ENCODE data around the gene SDHA. TPM values are rescaled to one million over a fixed set of nuclear protein-coding genes. Genes with fewer than 3 reads are reported as not detected.

SDHA gene
- total and polyA plus RNA-seq, 9 of the 15 experiments (the other 6 are each of a cell fraction or from before 2014, with no cell fraction given) = 82.9 to 191 (median 130) TPM

DNA sequence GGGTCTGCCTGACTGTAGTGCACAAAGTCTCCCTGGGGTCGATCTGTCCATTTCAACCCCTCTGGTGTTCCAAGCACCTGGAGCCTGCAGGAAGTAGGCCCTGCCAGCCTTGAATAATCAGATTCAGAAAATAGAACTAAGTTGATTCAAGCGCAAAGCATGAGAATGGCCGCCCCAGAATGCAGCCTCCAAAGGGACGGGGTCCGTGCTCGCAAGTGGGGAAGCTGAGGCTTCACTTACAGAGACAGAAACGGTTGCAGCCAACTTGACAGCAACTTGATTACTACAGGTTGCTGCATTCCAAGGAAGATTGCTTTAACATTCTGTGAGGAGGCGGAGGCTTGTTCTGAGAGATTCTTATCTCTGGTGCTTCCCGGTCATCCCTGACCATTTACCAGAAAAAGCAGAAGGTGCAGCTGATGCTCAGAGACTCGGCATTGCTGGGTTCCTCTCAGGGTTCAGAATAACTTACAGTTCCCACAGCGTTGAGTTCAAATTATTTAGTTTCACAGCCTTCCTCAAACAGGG, 41.8 kb upstream of the SDHA start (continued):
- TF ChIP-seq, protein P1, sequence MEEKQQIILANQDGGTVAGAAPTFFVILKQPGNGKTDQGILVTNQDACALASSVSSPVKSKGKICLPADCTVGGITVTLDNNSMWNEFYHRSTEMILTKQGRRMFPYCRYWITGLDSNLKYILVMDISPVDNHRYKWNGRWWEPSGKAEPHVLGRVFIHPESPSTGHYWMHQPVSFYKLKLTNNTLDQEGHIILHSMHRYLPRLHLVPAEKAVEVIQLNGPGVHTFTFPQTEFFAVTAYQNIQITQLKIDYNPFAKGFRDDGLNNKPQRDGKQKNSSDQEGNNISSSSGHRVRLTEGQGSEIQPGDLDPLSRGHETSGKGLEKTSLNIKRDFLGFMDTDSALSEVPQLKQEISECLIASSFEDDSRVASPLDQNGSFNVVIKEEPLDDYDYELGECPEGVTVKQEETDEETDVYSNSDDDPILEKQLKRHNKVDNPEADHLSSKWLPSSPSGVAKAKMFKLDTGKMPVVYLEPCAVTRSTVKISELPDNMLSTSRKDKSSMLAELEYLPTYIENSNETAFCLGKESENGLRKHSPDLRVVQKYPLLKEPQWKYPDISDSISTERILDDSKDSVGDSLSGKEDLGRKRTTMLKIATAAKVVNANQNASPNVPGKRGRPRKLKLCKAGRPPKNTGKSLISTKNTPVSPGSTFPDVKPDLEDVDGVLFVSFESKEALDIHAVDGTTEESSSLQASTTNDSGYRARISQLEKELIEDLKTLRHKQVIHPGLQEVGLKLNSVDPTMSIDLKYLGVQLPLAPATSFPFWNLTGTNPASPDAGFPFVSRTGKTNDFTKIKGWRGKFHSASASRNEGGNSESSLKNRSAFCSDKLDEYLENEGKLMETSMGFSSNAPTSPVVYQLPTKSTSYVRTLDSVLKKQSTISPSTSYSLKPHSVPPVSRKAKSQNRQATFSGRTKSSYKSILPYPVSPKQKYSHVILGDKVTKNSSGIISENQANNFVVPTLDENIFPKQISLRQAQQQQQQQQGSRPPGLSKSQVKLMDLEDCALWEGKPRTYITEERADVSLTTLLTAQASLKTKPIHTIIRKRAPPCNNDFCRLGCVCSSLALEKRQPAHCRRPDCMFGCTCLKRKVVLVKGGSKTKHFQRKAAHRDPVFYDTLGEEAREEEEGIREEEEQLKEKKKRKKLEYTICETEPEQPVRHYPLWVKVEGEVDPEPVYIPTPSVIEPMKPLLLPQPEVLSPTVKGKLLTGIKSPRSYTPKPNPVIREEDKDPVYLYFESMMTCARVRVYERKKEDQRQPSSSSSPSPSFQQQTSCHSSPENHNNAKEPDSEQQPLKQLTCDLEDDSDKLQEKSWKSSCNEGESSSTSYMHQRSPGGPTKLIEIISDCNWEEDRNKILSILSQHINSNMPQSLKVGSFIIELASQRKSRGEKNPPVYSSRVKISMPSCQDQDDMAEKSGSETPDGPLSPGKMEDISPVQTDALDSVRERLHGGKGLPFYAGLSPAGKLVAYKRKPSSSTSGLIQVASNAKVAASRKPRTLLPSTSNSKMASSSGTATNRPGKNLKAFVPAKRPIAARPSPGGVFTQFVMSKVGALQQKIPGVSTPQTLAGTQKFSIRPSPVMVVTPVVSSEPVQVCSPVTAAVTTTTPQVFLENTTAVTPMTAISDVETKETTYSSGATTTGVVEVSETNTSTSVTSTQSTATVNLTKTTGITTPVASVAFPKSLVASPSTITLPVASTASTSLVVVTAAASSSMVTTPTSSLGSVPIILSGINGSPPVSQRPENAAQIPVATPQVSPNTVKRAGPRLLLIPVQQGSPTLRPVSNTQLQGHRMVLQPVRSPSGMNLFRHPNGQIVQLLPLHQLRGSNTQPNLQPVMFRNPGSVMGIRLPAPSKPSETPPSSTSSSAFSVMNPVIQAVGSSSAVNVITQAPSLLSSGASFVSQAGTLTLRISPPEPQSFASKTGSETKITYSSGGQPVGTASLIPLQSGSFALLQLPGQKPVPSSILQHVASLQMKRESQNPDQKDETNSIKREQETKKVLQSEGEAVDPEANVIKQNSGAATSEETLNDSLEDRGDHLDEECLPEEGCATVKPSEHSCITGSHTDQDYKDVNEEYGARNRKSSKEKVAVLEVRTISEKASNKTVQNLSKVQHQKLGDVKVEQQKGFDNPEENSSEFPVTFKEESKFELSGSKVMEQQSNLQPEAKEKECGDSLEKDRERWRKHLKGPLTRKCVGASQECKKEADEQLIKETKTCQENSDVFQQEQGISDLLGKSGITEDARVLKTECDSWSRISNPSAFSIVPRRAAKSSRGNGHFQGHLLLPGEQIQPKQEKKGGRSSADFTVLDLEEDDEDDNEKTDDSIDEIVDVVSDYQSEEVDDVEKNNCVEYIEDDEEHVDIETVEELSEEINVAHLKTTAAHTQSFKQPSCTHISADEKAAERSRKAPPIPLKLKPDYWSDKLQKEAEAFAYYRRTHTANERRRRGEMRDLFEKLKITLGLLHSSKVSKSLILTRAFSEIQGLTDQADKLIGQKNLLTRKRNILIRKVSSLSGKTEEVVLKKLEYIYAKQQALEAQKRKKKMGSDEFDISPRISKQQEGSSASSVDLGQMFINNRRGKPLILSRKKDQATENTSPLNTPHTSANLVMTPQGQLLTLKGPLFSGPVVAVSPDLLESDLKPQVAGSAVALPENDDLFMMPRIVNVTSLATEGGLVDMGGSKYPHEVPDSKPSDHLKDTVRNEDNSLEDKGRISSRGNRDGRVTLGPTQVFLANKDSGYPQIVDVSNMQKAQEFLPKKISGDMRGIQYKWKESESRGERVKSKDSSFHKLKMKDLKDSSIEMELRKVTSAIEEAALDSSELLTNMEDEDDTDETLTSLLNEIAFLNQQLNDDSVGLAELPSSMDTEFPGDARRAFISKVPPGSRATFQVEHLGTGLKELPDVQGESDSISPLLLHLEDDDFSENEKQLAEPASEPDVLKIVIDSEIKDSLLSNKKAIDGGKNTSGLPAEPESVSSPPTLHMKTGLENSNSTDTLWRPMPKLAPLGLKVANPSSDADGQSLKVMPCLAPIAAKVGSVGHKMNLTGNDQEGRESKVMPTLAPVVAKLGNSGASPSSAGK (IDR thresholded peaks at IDR 0.05) = no peak
- TF ChIP-seq CHD2 (IDR thresholded peaks at IDR 0.05; ENCODE audit: low read depth, low read length) (no peak), STAT5B (CRISPR knock-in tag; IDR thresholded peaks at IDR 0.05) (no peak)

All from K562 (cell line).